HepG2 (cell line): ENCODE measurements around the gene PHKG2. TPM values are rescaled to one million over a fixed set of nuclear protein-coding genes. Genes with fewer than 3 reads are reported as not detected.
A peak's percentile ranks its signal among the peaks of the same experiment; 100 is the strongest.

Experiments used
- BATF2 ChIP-seq: sonication (generic); formaldehyde crosslinking; IDR thresholded peaks from 2 replicates; pipeline ENCODE4 v1.8.0; 2022; ENCODE audit warnings: mild to moderate bottlenecking, missing genetic modification reagents, moderate library complexity
- CCDC6 ChIP-seq: sonication (generic); formaldehyde crosslinking; IDR thresholded peaks from 2 replicates; pipeline ENCODE4 v1.8.1; 2022; ENCODE audit warnings: mild to moderate bottlenecking, missing genetic modification reagents, moderate library complexity
- CSRNP1 ChIP-seq: sonication (generic); formaldehyde crosslinking; IDR thresholded peaks from 2 replicates; pipeline ENCODE4 v1.8.1; 2023; ENCODE audit warnings: mild to moderate bottlenecking, missing genetic modification reagents
- HNF4A ChIP-seq: sonication (generic); formaldehyde crosslinking; IDR thresholded peaks from 2 replicates; pipeline ENCODE4 v1.4.0; 2020; ENCODE audit warnings: missing genetic modification reagents
- HOXA3 ChIP-seq: sonication (generic); formaldehyde crosslinking; IDR thresholded peaks from 2 replicates; pipeline ENCODE4 v1.5.0; 2020; ENCODE audit warnings: missing genetic modification reagents
- ISX ChIP-seq: sonication (generic); formaldehyde crosslinking; conservative IDR thresholded peaks from 2 replicates; pipeline ENCODE4 v1.5.0; 2020; ENCODE audit warnings: missing genetic modification reagents
- LRRFIP1 ChIP-seq: sonication (generic); formaldehyde crosslinking; conservative IDR thresholded peaks from 2 replicates; pipeline ENCODE4 v1.4.0; 2020; ENCODE audit warnings: missing genetic modification reagents
- NFYC ChIP-seq: IDR thresholded peaks from 2 replicates; pipeline ENCODE4 v1.6.1; 2016; ENCODE audit warnings: missing genetic modification reagents, missing compliant biosample characterization
- PRDM15 ChIP-seq: sonication (generic); formaldehyde crosslinking; IDR thresholded peaks from 2 replicates; pipeline ENCODE4 v1.4.0; 2020; ENCODE audit warnings: missing genetic modification reagents
- RBM22 ChIP-seq: fragments of 200-400 bp; formaldehyde crosslinking; optimal IDR thresholded peaks from 2 replicates; pipeline ENCODE3; 2017; ENCODE audit warnings: mild to moderate bottlenecking, low read length, moderate library complexity
- SALL2 ChIP-seq: sonication (generic); formaldehyde crosslinking; IDR thresholded peaks from 2 replicates; pipeline ENCODE4 v1.8.1; 2023; ENCODE audit warnings: mild to moderate bottlenecking, missing genetic modification reagents, inconsistent platforms
- XBP1 ChIP-seq: sonication (generic); formaldehyde crosslinking; IDR thresholded peaks from 2 replicates; pipeline ENCODE4 v1.5.0; 2020; ENCODE audit warnings: missing genetic modification reagents
- ZNF264 ChIP-seq: sonication (generic); formaldehyde crosslinking; IDR thresholded peaks from 2 replicates; pipeline ENCODE4 v1.4.0; 2020; ENCODE audit warnings: missing genetic modification reagents
- ZNF556 ChIP-seq: sonication (generic); formaldehyde crosslinking; IDR thresholded peaks from 2 replicates; pipeline ENCODE4 v1.4.0; 2020; ENCODE audit warnings: mild to moderate bottlenecking, missing genetic modification reagents, borderline replicate concordance
- ZNF792 ChIP-seq: IDR thresholded peaks from 2 replicates; pipeline ENCODE4 v1.6.1; 2016
- polyA plus RNA-seq, 8 experiments: library from polyadenylated mRNA; depleted of rRNA in 3 of 8; stranded (reverse) in 7 of 8; unstranded in 1 of 8; fragments of >200 nt; fragmentation: Illumina TruSeq in 4 of 8; extraction: Trizol in 4 of 8; gene quantifications; 2 replicates each; pipeline versions ENCODE4 v1.2.1 to v1.2.3, GENCODE V29; 2011 to 2016; ENCODE audit warnings: low read depth in 4 of 8, missing spikeins in 1 of 8, mixed read lengths in 1 of 8; ENCODE audit not compliant: insufficient read depth in 1 of 8
- total RNA-seq, 5 experiments: library from RNA; depleted of rRNA; stranded (reverse); fragments of >200 nt; fragmentation: Illumina TruSeq; extraction: Trizol; gene quantifications; 2 replicates each; pipeline ENCODE4 v1.2.3, GENCODE V29; 2016; ENCODE audit warnings: low read depth in 1 of 5
- TF ChIP-seq, protein P1 (sequence below): IDR thresholded peaks from 2 replicates; pipeline ENCODE4 v1.6.1; 2016; ENCODE audit warnings: low read depth, borderline replicate concordance
- TF ChIP-seq, protein P2 (sequence below): sonication (generic); formaldehyde crosslinking; conservative IDR thresholded peaks from 2 replicates; pipeline ENCODE4 v1.4.0; 2020; ENCODE audit warnings: missing genetic modification reagents

PHKG2 gene
- total and polyA plus RNA-seq, 2 of the 13 experiments (the other 11 are each of a cell fraction or from before 2014, with no cell fraction given): 37.4 to 42.1 TPM

DNA sequence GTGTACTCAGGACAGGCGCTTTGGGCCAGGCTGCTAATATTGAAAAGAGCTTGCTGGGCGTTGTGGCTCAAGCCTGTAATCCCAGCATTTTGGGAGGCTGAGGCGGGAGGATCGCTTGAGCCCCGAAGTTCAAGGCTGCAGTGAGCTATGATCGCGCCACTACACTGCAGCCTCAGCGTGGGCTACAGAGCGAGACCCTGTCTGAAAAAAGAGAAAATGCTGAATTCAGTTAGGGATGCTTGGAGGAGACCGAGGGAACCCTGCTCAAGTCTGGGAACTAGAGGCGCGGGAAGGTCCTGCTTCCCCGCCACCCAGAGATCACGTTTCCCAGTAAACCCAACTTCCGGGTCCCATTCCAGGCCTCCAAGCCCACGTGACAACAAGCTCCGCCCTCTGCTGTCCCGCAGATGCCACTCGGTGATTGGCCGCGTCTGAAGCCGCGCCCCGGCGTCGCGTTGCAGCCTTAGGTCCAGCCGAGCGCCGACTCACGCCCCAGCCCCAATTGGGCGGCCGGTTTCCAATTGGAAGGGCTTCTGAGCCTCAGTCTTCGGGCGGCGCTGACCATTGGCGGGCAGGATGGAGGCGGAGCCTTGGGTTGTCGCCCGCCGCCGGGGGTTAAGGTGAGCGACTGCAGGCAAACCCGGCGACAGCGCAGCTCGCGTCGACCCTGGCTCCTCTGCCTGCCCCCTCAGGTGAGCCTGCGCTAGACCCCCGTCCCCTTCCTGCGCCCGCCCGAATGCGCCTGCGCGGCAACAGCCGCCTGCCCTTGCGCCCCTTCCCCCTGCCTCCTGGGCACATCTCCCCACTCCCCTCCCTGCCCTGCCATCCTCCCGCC, at the start of gene PHKG2 (continued):
- TF ChIP-seq PRDM15 (peak; percentile 15; the same call in 1 of the 2 replicates), CSRNP1 (CRISPR knock-in tag) (peak; percentile 63; the same call in 1 of the 2 replicates), ISX (peak; percentile 82; the same call in 1 of the 2 replicates), CCDC6 (CRISPR knock-in tag) (no peak), LRRFIP1 (CRISPR knock-in tag) (no peak), ZNF792 (CRISPR knock-in tag) (peak; percentile 49; the same call in 1 of the 2 replicates), HOXA3 (peak; percentile 79), ZNF556 (peak; percentile 20; the same call in 1 of the 2 replicates), BATF2 (CRISPR knock-in tag) (no peak), SALL2 (CRISPR knock-in tag) (no peak; the same call in 1 of the 2 replicates), NFYC (CRISPR knock-in tag) (peak; percentile 92), HNF4A (CRISPR knock-in tag) (peak; percentile 21; the same call in 1 of the 2 replicates), RBM22 (peak; percentile 36), ZNF264 (CRISPR knock-in tag) (peak; percentile 64; the same call in 1 of the 2 replicates), XBP1 (CRISPR knock-in tag) (no peak)
- TF ChIP-seq, protein P1, sequence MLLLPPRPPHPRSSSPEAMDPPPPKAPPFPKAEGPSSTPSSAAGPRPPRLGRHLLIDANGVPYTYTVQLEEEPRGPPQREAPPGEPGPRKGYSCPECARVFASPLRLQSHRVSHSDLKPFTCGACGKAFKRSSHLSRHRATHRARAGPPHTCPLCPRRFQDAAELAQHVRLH (CRISPR knock-in tag): no peak; the same call in 1 of the 2 replicates
- TF ChIP-seq, protein P2, sequence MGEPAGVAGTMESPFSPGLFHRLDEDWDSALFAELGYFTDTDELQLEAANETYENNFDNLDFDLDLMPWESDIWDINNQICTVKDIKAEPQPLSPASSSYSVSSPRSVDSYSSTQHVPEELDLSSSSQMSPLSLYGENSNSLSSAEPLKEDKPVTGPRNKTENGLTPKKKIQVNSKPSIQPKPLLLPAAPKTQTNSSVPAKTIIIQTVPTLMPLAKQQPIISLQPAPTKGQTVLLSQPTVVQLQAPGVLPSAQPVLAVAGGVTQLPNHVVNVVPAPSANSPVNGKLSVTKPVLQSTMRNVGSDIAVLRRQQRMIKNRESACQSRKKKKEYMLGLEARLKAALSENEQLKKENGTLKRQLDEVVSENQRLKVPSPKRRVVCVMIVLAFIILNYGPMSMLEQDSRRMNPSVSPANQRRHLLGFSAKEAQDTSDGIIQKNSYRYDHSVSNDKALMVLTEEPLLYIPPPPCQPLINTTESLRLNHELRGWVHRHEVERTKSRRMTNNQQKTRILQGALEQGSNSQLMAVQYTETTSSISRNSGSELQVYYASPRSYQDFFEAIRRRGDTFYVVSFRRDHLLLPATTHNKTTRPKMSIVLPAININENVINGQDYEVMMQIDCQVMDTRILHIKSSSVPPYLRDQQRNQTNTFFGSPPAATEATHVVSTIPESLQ (CRISPR knock-in tag): no peak
